Central memory CD8-positive, alpha-beta T cell (primary cell): ENCODE data around the gene SKOR1.

Experiments
- ATAC-seq: fragments of 150-1000 bp; cut with Tn5 transposase; replicated peaks from 2 replicates; pipeline ENCODE4 v1.10.0; 2022; ENCODE audit warnings: mild to moderate bottlenecking, moderate FRiP score, moderate number of reproducible peaks; ENCODE audit not compliant: poor library complexity, severe bottlenecking; ENCODE audit errors: extremely low read depth
- DNase-seq, 2 donors: peaks; one replicate each; pipeline ENCODE4 v3.0.0; 2021; ENCODE audit warnings: low spot score in 2 of 2
- H3K27ac Mint-ChIP-seq: one replicate; pipeline ENCODE4 v1.8.0; 2022; ENCODE audit warnings: low read depth, mild to moderate bottlenecking, moderate library complexity, mixed read lengths
- H3K27me3 Mint-ChIP-seq: one replicate; pipeline ENCODE4 v1.8.0; 2022; ENCODE audit warnings: mixed read lengths
- H3K36me3 Mint-ChIP-seq: one replicate; pipeline ENCODE4 v1.8.0; 2022; ENCODE audit warnings: mild to moderate bottlenecking, moderate library complexity, mixed read lengths; ENCODE audit not compliant: insufficient read depth
- H3K4me1 Mint-ChIP-seq: one replicate; pipeline ENCODE4 v1.8.0; 2022; ENCODE audit warnings: mixed read lengths
- H3K4me3 Mint-ChIP-seq: one replicate; pipeline ENCODE4 v1.8.0; 2022; ENCODE audit warnings: mild to moderate bottlenecking, moderate library complexity, mixed read lengths
- H3K9me3 Mint-ChIP-seq: one replicate; pipeline ENCODE4 v1.8.0; 2022; ENCODE audit warnings: mixed read lengths

SKOR1 gene

GRCh38 chr15:67884009-67884408 is 58.7 kb downstream of the SKOR1 start:
- H3K4me1 Mint-ChIP-seq: peaks cover 6% of the 10 kb centered on the region
- H3K4me3 Mint-ChIP-seq: no peak overlapping the region
- DNase-seq: no peak
- peaks cover 28% of the 10 kb centered on the region for H3K27me3 Mint-ChIP-seq
- no peak for ATAC-seq
- H3K27ac Mint-ChIP-seq: no peak overlapping the region
- no peaks in the 10 kb centered on the region for H3K9me3 Mint-ChIP-seq
- peaks cover 2% of the 10 kb centered on the region for H3K36me3 Mint-ChIP-seq
